GM12878 (cell line): ENCODE data around the gene PDLIM5. TPM values are rescaled to one million over a fixed set of nuclear protein-coding genes. Genes with fewer than 3 reads are reported as not detected.

Source experiments
- ATAC-seq: fragments of 200-7000 bp; cut with Tn5 transposase; 3 replicates; pipeline ENCODE4 v1.9.1; 2020; ENCODE audit warnings: mild to moderate bottlenecking, moderate library complexity
- BruUV-seq: library from RNA; stranded (reverse); fragments of 400-500 nt; replicated peaks from 2 replicates; lab custom pipeline; 2021; lab: Mats Ljungman, UMichigan
- CTCF ChIA-PET: fragments of 300-600 bp; sonication (Branson Sonifier 250); formaldehyde crosslinking; extraction: SDS; loops from one replicate; lab custom pipeline; 2021; ENCODE audit warnings: inconsistent platforms; lab: Yijun Ruan, JAX
- POLR2A ChIA-PET: fragments of 350-600 bp; formaldehyde crosslinking; extraction: SDS; loops from one replicate; lab custom pipeline; 2021; ENCODE audit warnings: inconsistent platforms; lab: Charles Lee
- RAD21 ChIA-PET: fragments of 300-600 bp; sonication (Branson Sonifier 250); formaldehyde crosslinking; loops from one replicate; lab custom pipeline; 2023; ENCODE audit warnings: antibody characterized with exemption; ENCODE audit not compliant: unreplicated experiment; lab: Charles Lee
- SMC1A ChIA-PET: fragments of 300-600 bp; sonication (Branson Sonifier 250); formaldehyde crosslinking; loops from one replicate; lab custom pipeline; 2023; ENCODE audit not compliant: unreplicated experiment, uncharacterized antibody; lab: Charles Lee
- DNase-seq: peaks from one replicate; pipeline ENCODE4 v3.0.0-alpha.2; 2011; ENCODE audit warnings: low read depth, low spot score
- FAIRE-seq: peaks from 3 replicates; lab custom pipeline; 2011; peaks lifted over from hg19 to GRCh38; lab: Jason Lieb, UNC
- H2AFZ ChIP-seq: 2 replicates; pipeline ENCODE4 v1.6.0; 2011; ENCODE audit warnings: low read depth, low read length, control low read depth; ENCODE audit not compliant: control insufficient read depth
- H3K27ac ChIP-seq: 2 replicates; pipeline ENCODE4 v1.5.1; 2011; ENCODE audit warnings: control low read depth; ENCODE audit not compliant: control insufficient read depth, insufficient read depth
- H3K27me3 ChIP-seq, 2 experiments: replicated peaks in 1 of 2; 2 replicates each; pipeline versions ENCODE4 v1.6.0 to v1.6.1; 2011; ENCODE audit warnings: low read length in 1 of 2; ENCODE audit not compliant: control insufficient read depth in 2 of 2, insufficient read depth in 2 of 2
- H3K36me3 ChIP-seq, 2 experiments: 2 replicates each; pipeline ENCODE4 v1.5.1; 2011; ENCODE audit warnings: low read length in 1 of 2; ENCODE audit not compliant: control insufficient read depth in 2 of 2, insufficient read depth in 2 of 2
- H3K4me1 ChIP-seq: 2 replicates; pipeline ENCODE4 v1.6.1; 2011; ENCODE audit warnings: mild to moderate bottlenecking, low read length, moderate library complexity, mixed read lengths; ENCODE audit not compliant: control insufficient read depth, insufficient read depth
- H3K4me2 ChIP-seq: 2 replicates; pipeline ENCODE4 v1.6.0; 2011; ENCODE audit warnings: control low read depth; ENCODE audit not compliant: control insufficient read depth, insufficient read depth
- H3K4me3 ChIP-seq: fragments of 200-600 bp; sonication (generic); 2 replicates; pipeline ENCODE4 v1.5.1; 2016
- H3K79me2 ChIP-seq: 2 replicates; pipeline ENCODE4 v1.6.0; 2011; ENCODE audit warnings: low read length; ENCODE audit not compliant: control insufficient read depth, insufficient read depth
- H3K9ac ChIP-seq: 2 replicates; pipeline ENCODE4 v1.8.0; 2011; ENCODE audit warnings: low read length, control low read depth, mixed read lengths; ENCODE audit not compliant: control insufficient read depth, insufficient read depth
- H3K9me3 ChIP-seq: replicated peaks from 3 replicates; pipeline ENCODE4 v1.5.1; 2011; ENCODE audit warnings: mild to moderate bottlenecking, low read length; ENCODE audit not compliant: control insufficient read depth, insufficient read depth
- H4K20me1 ChIP-seq: 2 replicates; pipeline ENCODE4 v1.6.0; 2011; ENCODE audit not compliant: control insufficient read depth, insufficient read depth
- ASH2L ChIP-seq: fragments of 300-600, 200-600 bp; sonication (generic); IDR thresholded peaks from 2 replicates; pipeline ENCODE4 v1.6.1; 2017; ENCODE audit warnings: low read depth, mild to moderate bottlenecking, borderline replicate concordance
- CBFB ChIP-seq: IDR thresholded peaks from 2 replicates; pipeline ENCODE4 v1.6.1; 2016; ENCODE audit warnings: antibody characterized with exemption, low read depth
- DPF2 ChIP-seq: fragments of 450-650 bp; IDR thresholded peaks from 2 replicates; pipeline ENCODE4 v1.6.1; 2017; ENCODE audit warnings: mild to moderate bottlenecking
- EGR1 ChIP-seq, 2 experiments: IDR thresholded peaks; 1 replicate in 1 of 2; 2 replicates in 1 of 2; pipeline ENCODE4 v1.6.1; 2011 to 2012; ENCODE audit warnings: low read depth in 2 of 2, low read length in 2 of 2, borderline replicate concordance in 1 of 2, mild to moderate bottlenecking in 1 of 2, moderate library complexity in 1 of 2
- JUND ChIP-seq: IDR thresholded peaks from 2 replicates; pipeline ENCODE4 v1.6.1; 2012; ENCODE audit warnings: low read depth, mild to moderate bottlenecking, low read length, improper control_type of control experiment, moderate library complexity
- MYB ChIP-seq: fragments of 150-350 bp; IDR thresholded peaks from 2 replicates; pipeline ENCODE4 v1.6.1; 2014; ENCODE audit warnings: mild to moderate bottlenecking, low read depth, low read length, borderline replicate concordance
- NFXL1 ChIP-seq: fragments of 450-650 bp; IDR thresholded peaks from 2 replicates; pipeline ENCODE4 v1.6.1; 2017; ENCODE audit warnings: antibody characterized with exemption, mild to moderate bottlenecking, borderline replicate concordance
- NR2C1 ChIP-seq: fragments of 450-650 bp; IDR thresholded peaks from 2 replicates; pipeline ENCODE4 v1.6.1; 2017; ENCODE audit warnings: antibody characterized with exemption, mild to moderate bottlenecking, moderate library complexity
- PBX3 ChIP-seq: IDR thresholded peaks from 2 replicates; pipeline ENCODE4 v1.6.1; 2011; ENCODE audit warnings: mild to moderate bottlenecking, low read depth, low read length, moderate library complexity; ENCODE audit not compliant: insufficient replicate concordance
- POLR2AphosphoS2 ChIP-seq: IDR thresholded peaks from 2 replicates; pipeline ENCODE4 v1.6.1; 2011; ENCODE audit warnings: low read depth, mild to moderate bottlenecking, low read length, improper control_type of control experiment, moderate library complexity
- SMAD5 ChIP-seq: IDR thresholded peaks from 2 replicates; pipeline ENCODE4 v1.6.1; 2016; ENCODE audit warnings: antibody characterized with exemption, low read depth
- SREBF1 ChIP-seq: IDR thresholded peaks from 2 replicates; pipeline ENCODE4 v1.6.1; 2012; ENCODE audit warnings: mild to moderate bottlenecking, low read length
- STAT1 ChIP-seq: fragments of 450-650 bp; conservative IDR thresholded peaks from 2 replicates; pipeline ENCODE4 v1.6.1; 2014; ENCODE audit warnings: antibody characterized with exemption, mild to moderate bottlenecking
- YBX1 ChIP-seq: fragments of 450-650 bp; IDR thresholded peaks from 2 replicates; pipeline ENCODE4 v1.6.1; 2016; ENCODE audit warnings: antibody characterized with exemption
- ZNF217 ChIP-seq: fragments of 450-650 bp; IDR thresholded peaks from 2 replicates; pipeline ENCODE4 v1.6.1; 2017; ENCODE audit warnings: antibody characterized with exemption, mild to moderate bottlenecking
- ZNF274 ChIP-seq: IDR thresholded peaks from one replicate; pipeline ENCODE4 v1.8.0; 2011; ENCODE audit not compliant: insufficient read length, insufficient read depth
- in situ Hi-C: fragments of 300-500 bp; cut with MboI; formaldehyde crosslinking; loops from 9 replicates; pipeline ENCODE4 v1.14.3; 2018; ENCODE audit warnings: mixed read lengths
- intact Hi-C: fragments of 100-400 bp; cut with micrococcal nuclease; formaldehyde crosslinking; loops from one replicate; pipeline ENCODE4 v1.14.2; 2022; ENCODE audit not compliant: unreplicated experiment
- polyA plus RNA-seq, 11 experiments: library from polyadenylated mRNA; depleted of rRNA in 4 of 11; unstranded in 6 of 11; stranded (reverse) in 5 of 11; fragments of >200 nt; fragmentation: Nextera tagmentation in 4 of 11; fragmentation: Illumina TruSeq in 1 of 11; extraction: Ambion mirVana in 4 of 11; extraction: Trizol in 1 of 11; gene quantifications; 1 replicate in 1 of 11; 2 replicates in 10 of 11; pipeline versions ENCODE4 v1.2.1 to v1.2.3, GENCODE V29; 2011 to 2016; ENCODE audit warnings: inconsistent platforms in 2 of 11, missing spikeins in 2 of 11, low read depth in 1 of 11
- total RNA-seq, 4 experiments: library from RNA; depleted of rRNA in 3 of 4; stranded (reverse); fragments of >200 nt in 3 of 4; fragmentation: Illumina TruSeq in 1 of 4; extraction: Trizol in 1 of 4; gene quantifications; 2 replicates each; pipeline versions ENCODE4 v1.2.1 to v1.2.3, GENCODE V29; 2013 to 2021
- TF ChIP-seq, protein P1 (sequence below): fragments of 450-650 bp; IDR thresholded peaks from 2 replicates; pipeline ENCODE4 v1.6.1; 2018; ENCODE audit warnings: mild to moderate bottlenecking, low read depth, moderate library complexity; ENCODE audit not compliant: partially characterized antibody
- TF ChIP-seq, protein P2 (sequence below): fragments of 450-650 bp; IDR thresholded peaks from 2 replicates; pipeline ENCODE4 v1.6.1; 2018; ENCODE audit warnings: borderline replicate concordance, mild to moderate bottlenecking; ENCODE audit not compliant: partially characterized antibody

Gene PDLIM5
- total and polyA plus RNA-seq, 10 of the 15 experiments (the other 5 are each of a cell fraction or from before 2014, with no cell fraction given), result 10.0 to 52.9 (median 20.7) TPM

GRCh38 chr4:94466371-94466770, 14.6 kb downstream of the PDLIM5 start:
- in situ Hi-C loops (no loop called here), intact Hi-C loops (no loop called here)
- FAIRE-seq, result no peak
- Histone ChIP-seq H4K20me1 (no peaks in the 10 kb centered on the region), H3K4me3 (no peak overlapping the region), H3K4me1 (no peaks in the 10 kb centered on the region), H3K79me2 (peaks cover 2% of the 10 kb centered on the region; the same call in 1 of the 2 replicates), H3K27ac (no peak overlapping the region), H3K9ac (no peak overlapping the region), H3K36me3 (no peaks in the 10 kb centered on the region), H3K4me2 (no peak overlapping the region), H2AFZ (no peak overlapping the region), H3K27me3 (no peaks in the 10 kb centered on the region), H3K9me3 (peaks cover 3% of the 10 kb centered on the region; the same call in 2 of the 3 replicates)
- ATAC-seq, result no peak
- POLR2A ChIA-PET, result no interaction called here
- no peak for DNase-seq
- BruUV-seq, result no TSS peak
- RAD21 ChIA-PET, result no interaction called here
- CTCF ChIA-PET, result interaction anchor here (0.6 kb wide), 1 partner anchor 49 kb away, joined by 4 read pairs; no protein-coding TSS in a partner anchor
- TF ChIP-seq SREBF1 (no peak), MYB (no peak), STAT1 (no peak), ZNF217 (no peak), JUND (no peak), DPF2 (no peak), NR2C1 (no peak), ASH2L (no peak), NFXL1 (no peak), ZNF274 (no peak), POLR2AphosphoS2 (no peak), SMAD5 (no peak), PBX3 (no peak), EGR1 (IDR thresholded peaks at IDR 0.05; ENCODE audit: borderline replicate concordance in 1 of 2, low read depth in 2 of 2, low read length in 2 of 2) (no peak), YBX1 (no peak), CBFB (no peak)
- TF ChIP-seq, protein P1, sequence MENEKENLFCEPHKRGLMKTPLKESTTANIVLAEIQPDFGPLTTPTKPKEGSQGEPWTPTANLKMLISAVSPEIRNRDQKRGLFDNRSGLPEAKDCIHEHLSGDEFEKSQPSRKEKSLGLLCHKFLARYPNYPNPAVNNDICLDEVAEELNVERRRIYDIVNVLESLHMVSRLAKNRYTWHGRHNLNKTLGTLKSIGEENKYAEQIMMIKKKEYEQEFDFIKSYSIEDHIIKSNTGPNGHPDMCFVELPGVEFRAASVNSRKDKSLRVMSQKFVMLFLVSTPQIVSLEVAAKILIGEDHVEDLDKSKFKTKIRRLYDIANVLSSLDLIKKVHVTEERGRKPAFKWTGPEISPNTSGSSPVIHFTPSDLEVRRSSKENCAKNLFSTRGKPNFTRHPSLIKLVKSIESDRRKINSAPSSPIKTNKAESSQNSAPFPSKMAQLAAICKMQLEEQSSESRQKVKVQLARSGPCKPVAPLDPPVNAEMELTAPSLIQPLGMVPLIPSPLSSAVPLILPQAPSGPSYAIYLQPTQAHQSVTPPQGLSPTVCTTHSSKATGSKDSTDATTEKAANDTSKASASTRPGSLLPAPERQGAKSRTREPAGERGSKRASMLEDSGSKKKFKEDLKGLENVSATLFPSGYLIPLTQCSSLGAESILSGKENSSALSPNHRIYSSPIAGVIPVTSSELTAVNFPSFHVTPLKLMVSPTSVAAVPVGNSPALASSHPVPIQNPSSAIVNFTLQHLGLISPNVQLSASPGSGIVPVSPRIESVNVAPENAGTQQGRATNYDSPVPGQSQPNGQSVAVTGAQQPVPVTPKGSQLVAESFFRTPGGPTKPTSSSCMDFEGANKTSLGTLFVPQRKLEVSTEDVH, result no peak
- TF ChIP-seq, protein P2, sequence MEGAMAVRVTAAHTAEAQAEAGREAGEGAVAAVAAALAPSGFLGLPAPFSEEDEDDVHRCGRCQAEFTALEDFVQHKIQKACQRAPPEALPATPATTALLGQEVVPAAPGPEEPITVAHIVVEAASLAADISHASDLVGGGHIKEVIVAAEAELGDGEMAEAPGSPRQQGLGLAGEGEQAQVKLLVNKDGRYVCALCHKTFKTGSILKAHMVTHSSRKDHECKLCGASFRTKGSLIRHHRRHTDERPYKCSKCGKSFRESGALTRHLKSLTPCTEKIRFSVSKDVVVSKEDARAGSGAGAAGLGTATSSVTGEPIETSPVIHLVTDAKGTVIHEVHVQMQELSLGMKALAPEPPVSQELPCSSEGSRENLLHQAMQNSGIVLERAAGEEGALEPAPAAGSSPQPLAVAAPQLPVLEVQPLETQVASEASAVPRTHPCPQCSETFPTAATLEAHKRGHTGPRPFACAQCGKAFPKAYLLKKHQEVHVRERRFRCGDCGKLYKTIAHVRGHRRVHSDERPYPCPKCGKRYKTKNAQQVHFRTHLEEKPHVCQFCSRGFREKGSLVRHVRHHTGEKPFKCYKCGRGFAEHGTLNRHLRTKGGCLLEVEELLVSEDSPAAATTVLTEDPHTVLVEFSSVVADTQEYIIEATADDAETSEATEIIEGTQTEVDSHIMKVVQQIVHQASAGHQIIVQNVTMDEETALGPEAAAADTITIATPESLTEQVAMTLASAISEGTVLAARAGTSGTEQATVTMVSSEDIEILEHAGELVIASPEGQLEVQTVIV, result no peak
- SMC1A ChIA-PET, result interaction anchor here (1.0 to 1.7 kb wide), 3 partner anchors 11 to 53 kb away, joined by 3 to 5 read pairs (median 3); no protein-coding TSS in a partner anchor
